Activated CD8-positive, alpha-beta T cell treated with anti-CD3 and anti-CD28 coated beads, Interleukin-2, amount 10 ng/mL, durations not matched to agents 7 days and 5 days (primary cell): ENCODE data around the gene GALNT5. TPM values are rescaled to one million over a fixed set of nuclear protein-coding genes. Genes with fewer than 3 reads are reported as not detected.
A peak's percentile ranks its signal among the peaks of the same experiment; 100 is the strongest.

Experiments
- ATAC-seq: fragments of 150-1000 bp; cut with Tn5 transposase; one replicate; pipeline ENCODE4 v1.10.0; 2021; ENCODE audit warnings: moderate library complexity
- CTCF ChIA-PET: fragments of 350-600 bp; sonication (Branson Sonifier 250); formaldehyde crosslinking; loops from one replicate; lab custom pipeline; 2021; ENCODE audit warnings: antibody characterized with exemption; lab: Charles Lee
- POLR2A ChIA-PET: fragments of 350-600 bp; sonication (Branson Sonifier 250); formaldehyde crosslinking; loops from one replicate; lab custom pipeline; 2021; ENCODE audit warnings: antibody characterized with exemption; lab: Charles Lee
- DNase-seq: peaks from one replicate; pipeline ENCODE4 v3.0.0-alpha.2; 2020
- H3K27ac Mint-ChIP-seq: one replicate; pipeline ENCODE4 v1.8.0; 2021; ENCODE audit warnings: mild to moderate bottlenecking, mixed read lengths
- H3K27me3 Mint-ChIP-seq: one replicate; pipeline ENCODE4 v1.8.0; 2021; ENCODE audit warnings: low read depth, mixed read lengths
- H3K36me3 Mint-ChIP-seq: one replicate; pipeline ENCODE4 v1.8.0; 2021; ENCODE audit warnings: low read depth, mixed read lengths
- H3K4me1 Mint-ChIP-seq: one replicate; pipeline ENCODE4 v1.8.0; 2021; ENCODE audit warnings: low read depth, mixed read lengths
- H3K4me3 Mint-ChIP-seq: one replicate; pipeline ENCODE4 v1.8.0; 2021; ENCODE audit warnings: mild to moderate bottlenecking, mixed read lengths
- H3K9me3 Mint-ChIP-seq: one replicate; pipeline ENCODE4 v1.8.0; 2022; ENCODE audit warnings: mixed read lengths; ENCODE audit not compliant: insufficient read depth
- total RNA-seq, 2 experiments: library from RNA; stranded (reverse); gene quantifications; one replicate each; pipeline ENCODE4 v1.2.3, GENCODE V29; 2021

The GALNT5 gene
- total RNA-seq, 2 experiments from 2014 or later: not detected

- peaks cover 8% of the 10 kb centered on the region for H3K27me3 Mint-ChIP-seq
- H3K27ac Mint-ChIP-seq: no peak overlapping the region
- H3K4me3 Mint-ChIP-seq: no peak overlapping the region
- H3K4me1 Mint-ChIP-seq: peaks cover 2% of the 10 kb centered on the region
- no peaks in the 10 kb centered on the region for H3K9me3 Mint-ChIP-seq
- DNase-seq (no peak), ATAC-seq (no peak)
- ChIA-PET CTCF (no interaction called here), POLR2A (no interaction called here)
- no peaks in the 10 kb centered on the region for H3K36me3 Mint-ChIP-seq
Observed at GRCh38 chr2:157252529-157252928, 5.0 kb upstream of the GALNT5 start.

- DNase-seq (no peak), ATAC-seq (no peak)
- peaks cover 8% of the 10 kb centered on the region for H3K27me3 Mint-ChIP-seq
- no peak overlapping the region for H3K4me3 Mint-ChIP-seq
- H3K27ac Mint-ChIP-seq: no peak overlapping the region
- no peaks in the 10 kb centered on the region for H3K9me3 Mint-ChIP-seq
- POLR2A ChIA-PET: no interaction called here
- no peaks in the 10 kb centered on the region for H3K36me3 Mint-ChIP-seq
- CTCF ChIA-PET: interaction anchor here (0.7 kb wide), 1 partner anchor 44 kb away, joined by 3 read pairs; no protein-coding TSS in a partner anchor
- H3K4me1 Mint-ChIP-seq: peaks cover 2% of the 10 kb centered on the region
Observed at GRCh38 chr2:157254041-157254440, 3.5 kb upstream of the GALNT5 start.

GRCh38 chr2:157255746-157256145 is 1.8 kb upstream of the GALNT5 start:
- Mint-ChIP-seq H3K9me3 (no peaks in the 10 kb centered on the region), H3K4me1 (peaks cover 3% of the 10 kb centered on the region), H3K4me3 (no peak overlapping the region), H3K27ac (no peak overlapping the region), H3K27me3 (peaks cover 8% of the 10 kb centered on the region), H3K36me3 (no peaks in the 10 kb centered on the region)
- ChIA-PET CTCF (no interaction called here), POLR2A (no interaction called here)
- ATAC-seq: no peak
- DNase-seq: no peak

GRCh38 chr2:157256626-157257025 is 879 bp upstream of the GALNT5 start:
- H3K4me3 Mint-ChIP-seq: no peak overlapping the region
- POLR2A ChIA-PET: no interaction called here
- H3K9me3 Mint-ChIP-seq: no peaks in the 10 kb centered on the region
- no peaks in the 10 kb centered on the region for H3K36me3 Mint-ChIP-seq
- H3K27me3 Mint-ChIP-seq: peaks cover 8% of the 10 kb centered on the region
- CTCF ChIA-PET: no interaction called here
- DNase-seq (no peak), ATAC-seq (no peak)
- no peak overlapping the region for H3K27ac Mint-ChIP-seq
- peaks cover 12% of the 10 kb centered on the region for H3K4me1 Mint-ChIP-seq

- Mint-ChIP-seq H3K4me1 (peaks cover 14% of the 10 kb centered on the region), H3K36me3 (no peaks in the 10 kb centered on the region), H3K27ac (no peak overlapping the region), H3K27me3 (peaks cover 2% of the 10 kb centered on the region), H3K4me3 (no peak overlapping the region), H3K9me3 (no peaks in the 10 kb centered on the region)
- ChIA-PET POLR2A (no interaction called here), CTCF (no interaction called here)
- DNase-seq: no peak
- no peak for ATAC-seq
Observed at GRCh38 chr2:157258520-157259326, 1.2 kb downstream of the GALNT5 start.

- Mint-ChIP-seq H3K4me3 (no peak overlapping the region), H3K9me3 (no peaks in the 10 kb centered on the region), H3K27ac (no peak overlapping the region), H3K4me1 (peaks cover 14% of the 10 kb centered on the region), H3K27me3 (no peaks in the 10 kb centered on the region), H3K36me3 (no peaks in the 10 kb centered on the region)
- no peak for ATAC-seq
- DNase-seq: no peak
- CTCF ChIA-PET: no interaction called here
- POLR2A ChIA-PET: no interaction called here
Observed at GRCh38 chr2:157259386-157259785, 1.9 kb downstream of the GALNT5 start.

GRCh38 chr2:157259960-157260359 is 2.5 kb downstream of the GALNT5 start:
- ATAC-seq: no peak
- Mint-ChIP-seq H3K4me3 (no peak overlapping the region), H3K9me3 (no peaks in the 10 kb centered on the region), H3K27ac (no peak overlapping the region), H3K36me3 (no peaks in the 10 kb centered on the region), H3K27me3 (no peaks in the 10 kb centered on the region), H3K4me1 (peaks cover 14% of the 10 kb centered on the region)
- ChIA-PET CTCF (interaction anchor here (1.1 to 1.2 kb wide), 2 partner anchors 12 to 77 kb away, joined by 3 to 4 read pairs; no protein-coding TSS in a partner anchor), POLR2A (no interaction called here)
- DNase-seq: no peak

- DNase-seq (no peak), ATAC-seq (no peak)
- Mint-ChIP-seq H3K27me3 (no peaks in the 10 kb centered on the region), H3K36me3 (no peaks in the 10 kb centered on the region), H3K9me3 (no peaks in the 10 kb centered on the region), H3K4me1 (peaks cover 14% of the 10 kb centered on the region), H3K4me3 (peak overlapping the region; percentile 9), H3K27ac (no peak overlapping the region)
- CTCF ChIA-PET: interaction anchor here (0.9 to 1.2 kb wide), 3 partner anchors 13 to 77 kb away, joined by 3 to 4 read pairs (median 4); no protein-coding TSS in a partner anchor
- POLR2A ChIA-PET: no interaction called here
Observed at GRCh38 chr2:157260533-157261198, 3.2 kb downstream of the GALNT5 start.

GRCh38 chr2:157261199-157261782 is 3.8 kb downstream of the GALNT5 start:
- Mint-ChIP-seq H3K4me3 (peak overlapping the region; percentile 9), H3K9me3 (no peaks in the 10 kb centered on the region), H3K27me3 (peaks cover 1% of the 10 kb centered on the region), H3K4me1 (peaks cover 14% of the 10 kb centered on the region), H3K27ac (no peak overlapping the region), H3K36me3 (no peaks in the 10 kb centered on the region)
- DNase-seq (peak; percentile 31), ATAC-seq (peak; percentile 66)
- CTCF ChIA-PET: interaction anchor here (0.9 to 1.2 kb wide), 4 partner anchors 13 to 78 kb away, joined by 3 to 4 read pairs (median 4); no protein-coding TSS in a partner anchor
- POLR2A ChIA-PET: interaction anchor here (0.6 to 1.1 kb wide), 2 partner anchors 15 to 928 kb away, joined by 3 read pairs; no protein-coding TSS in a partner anchor

- DNase-seq (no peak), ATAC-seq (no peak)
- H3K4me3 Mint-ChIP-seq: no peak overlapping the region
- peaks cover 2% of the 10 kb centered on the region for H3K27me3 Mint-ChIP-seq
- no peaks in the 10 kb centered on the region for H3K36me3 Mint-ChIP-seq
- H3K9me3 Mint-ChIP-seq: no peaks in the 10 kb centered on the region
- POLR2A ChIA-PET: interaction anchor here (0.6 to 1.1 kb wide), 2 partner anchors 16 to 929 kb away, joined by 3 read pairs; no protein-coding TSS in a partner anchor
- CTCF ChIA-PET: interaction anchor here (1.2 kb wide), 1 partner anchor 65 kb away, joined by 4 read pairs; no protein-coding TSS in a partner anchor
- peaks cover 11% of the 10 kb centered on the region for H3K4me1 Mint-ChIP-seq
- no peak overlapping the region for H3K27ac Mint-ChIP-seq
Observed at GRCh38 chr2:157262248-157262647, 4.7 kb downstream of the GALNT5 start.

GRCh38 chr2:157264099-157264498 is 6.6 kb downstream of the GALNT5 start:
- Mint-ChIP-seq H3K4me1 (peaks cover 11% of the 10 kb centered on the region), H3K27ac (no peak overlapping the region), H3K27me3 (peaks cover 2% of the 10 kb centered on the region), H3K36me3 (no peaks in the 10 kb centered on the region), H3K4me3 (no peak overlapping the region), H3K9me3 (no peaks in the 10 kb centered on the region)
- CTCF ChIA-PET: interaction anchor here (0.7 to 2.0 kb wide), 2 partner anchors 38 to 1374 kb away, joined by 3 to 7 read pairs; no protein-coding TSS in a partner anchor
- POLR2A ChIA-PET: no interaction called here
- ATAC-seq (no peak), DNase-seq (no peak)
